ENCODE results near the gene LAPTM4A. TPM values are rescaled to one million over a fixed set of nuclear protein-coding genes. Genes with fewer than 3 reads are reported as not detected.
A peak's percentile ranks its signal among the peaks of the same experiment; 100 is the strongest.

The LAPTM4A gene
- total and polyA plus RNA-seq, 2 donors, result 47.6 to 168 TPM

DNA sequence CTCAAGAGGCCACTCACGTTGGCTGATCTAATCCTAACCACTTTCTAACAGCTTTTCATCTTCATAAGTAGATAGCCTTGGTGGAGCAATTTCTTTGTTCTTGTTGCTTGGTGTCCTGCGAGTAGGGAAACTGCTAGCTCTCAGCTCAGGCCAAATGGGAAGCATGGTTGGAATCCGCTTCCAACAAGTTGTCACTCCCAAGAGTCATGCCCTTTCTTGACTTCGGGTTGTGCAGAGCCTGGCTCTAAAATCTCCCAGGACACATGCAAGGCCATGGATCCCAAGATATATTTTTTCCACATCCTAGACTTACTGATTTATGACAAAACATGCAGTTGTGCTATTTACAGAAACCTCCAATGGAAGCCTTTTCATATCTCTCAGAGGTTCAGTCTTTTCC, 31.7 kb downstream of the LAPTM4A start:
- Histone ChIP-seq H3K27me3 (ENCODE audit: control insufficient read depth in 2 of 2, insufficient read depth in 1 of 2, low read length in 1 of 2) (peaks cover 0 to 3% of the 10 kb centered on the region in 2 donors), H3K27ac (ENCODE audit: low read depth in 1 of 2, low read length in 1 of 2) (no peak overlapping the region), H3K4me1 (ENCODE audit: control insufficient read depth in 2 of 2, insufficient read depth in 2 of 2, low read length in 2 of 2) (no peaks in the 10 kb centered on the region), H3K4me3 (ENCODE audit: low read length in 2 of 2) (no peak overlapping the region), H3K36me3 (ENCODE audit: control insufficient read depth in 2 of 2, insufficient read depth in 2 of 2, low read length in 1 of 2) (no peaks in the 10 kb centered on the region), H3K9me3 (ENCODE audit: control insufficient read depth in 2 of 2, insufficient read depth in 1 of 2, low read length in 1 of 2) (peaks cover 2 to 9% of the 10 kb centered on the region in 2 donors)
- 97% methylated on average over 4 of the region's 4 CpGs for WGBS
- no peak for DNase-seq (ENCODE audit: low read depth in 6 of 9, low spot score in 9 of 9)

DNA sequence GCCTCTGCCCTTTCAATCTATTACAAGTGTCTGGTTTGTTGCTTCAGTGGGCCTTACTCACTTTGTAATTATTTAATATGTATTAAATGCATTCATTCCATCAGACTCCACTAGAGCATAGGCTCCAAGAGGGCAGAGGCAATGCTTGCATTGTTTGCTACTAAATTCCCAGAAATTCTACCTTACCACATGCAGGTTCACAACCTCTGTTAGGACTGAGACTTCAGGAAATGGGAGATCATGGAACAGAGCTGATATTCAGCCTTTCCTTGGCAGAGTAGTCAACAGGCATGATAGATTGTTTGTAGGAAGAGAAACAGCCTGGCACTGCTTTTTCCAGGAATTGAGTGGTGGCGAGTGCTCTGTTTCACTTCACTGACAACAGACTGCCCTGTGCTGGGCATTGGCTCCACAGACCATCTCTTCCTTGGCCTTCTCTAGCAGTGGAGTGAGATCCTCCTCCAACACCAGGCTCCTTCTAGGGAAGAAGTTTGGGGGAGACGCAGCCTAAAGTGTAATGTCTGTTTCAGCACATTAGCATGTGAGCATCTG, 32.8 kb downstream of the LAPTM4A start:
- peaks cover 2 to 9% of the 10 kb centered on the region in 2 donors for H3K9me3 ChIP-seq (ENCODE audit: control insufficient read depth in 2 of 2, insufficient read depth in 1 of 2, low read length in 1 of 2)
- no peaks in the 10 kb centered on the region for H3K36me3 ChIP-seq (ENCODE audit: control insufficient read depth in 2 of 2, insufficient read depth in 2 of 2, low read length in 1 of 2)
- H3K4me1 ChIP-seq (ENCODE audit: control insufficient read depth in 2 of 2, insufficient read depth in 2 of 2, low read length in 2 of 2), result no peaks in the 10 kb centered on the region
- DNase-seq (ENCODE audit: low read depth in 6 of 9, low spot score in 9 of 9), result no peak
- peaks cover 4 to 13% of the 10 kb centered on the region in 2 donors for H3K27me3 ChIP-seq (ENCODE audit: control insufficient read depth in 2 of 2, insufficient read depth in 1 of 2, low read length in 1 of 2)
- no peak overlapping the region for H3K27ac ChIP-seq (ENCODE audit: low read depth in 1 of 2, low read length in 1 of 2)
- over 99% methylated on average over 2 of the region's 2 CpGs for WGBS
- no peak overlapping the region for H3K4me3 ChIP-seq (ENCODE audit: low read length in 2 of 2)

DNA sequence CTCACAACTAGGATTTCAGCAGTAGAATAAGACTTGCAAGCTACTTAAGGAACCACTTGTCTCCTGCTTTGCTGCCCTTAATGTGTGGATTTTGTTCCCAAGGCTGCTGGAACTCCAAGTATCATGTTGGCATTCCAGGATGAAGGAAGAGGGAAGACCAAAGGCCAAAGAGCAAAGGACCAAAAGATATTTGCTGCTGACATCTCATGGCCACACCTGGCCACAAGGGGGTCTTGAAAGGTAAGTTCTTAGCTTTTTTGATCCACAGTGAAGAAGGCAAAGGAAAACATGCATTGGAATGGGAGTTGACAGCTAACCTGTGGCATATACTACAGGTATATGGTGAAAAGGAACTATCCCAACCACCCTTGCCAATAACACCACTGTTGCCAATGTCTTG, 35.1 kb downstream of the LAPTM4A start:
- peaks cover 4 to 10% of the 10 kb centered on the region in 2 donors for H3K4me1 ChIP-seq (ENCODE audit: control insufficient read depth in 2 of 2, insufficient read depth in 2 of 2, low read length in 2 of 2)

DNA sequence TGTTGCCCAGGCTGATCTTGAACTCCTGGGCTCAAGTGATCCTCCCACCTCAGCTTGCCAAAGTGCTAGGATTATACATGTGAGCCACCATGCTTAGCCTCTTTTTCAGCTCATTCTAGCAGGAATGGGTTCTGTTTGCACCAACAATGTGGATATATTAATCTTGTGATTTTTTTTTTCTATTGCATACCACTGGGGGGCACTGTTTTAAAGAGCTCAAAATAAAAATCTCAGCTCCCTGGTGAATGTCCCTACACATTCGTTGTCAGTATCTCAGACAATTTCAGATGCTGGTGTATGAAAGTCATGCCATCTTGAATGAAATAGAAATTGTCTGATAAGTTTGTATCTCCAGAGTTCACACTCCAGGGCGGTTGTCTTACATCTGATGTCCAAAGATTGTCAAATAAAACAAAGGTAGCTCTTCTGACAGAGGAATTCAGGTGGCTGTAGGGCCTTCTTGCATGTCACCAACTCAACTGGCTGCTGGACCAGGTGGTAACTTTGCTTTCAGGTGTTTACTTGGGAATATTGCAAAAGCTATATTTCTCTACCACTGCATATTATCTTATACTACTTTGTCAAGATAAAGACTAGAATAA, 35.8 kb downstream of the LAPTM4A start:
- no peaks in the 10 kb centered on the region for H3K36me3 ChIP-seq (ENCODE audit: control insufficient read depth in 2 of 2, insufficient read depth in 2 of 2, low read length in 1 of 2)
- DNase-seq (ENCODE audit: low read depth in 6 of 9, low spot score in 9 of 9), result peak in 7 of 9 donors; percentile 4 to 51 (median 20)
- no peak overlapping the region for H3K4me3 ChIP-seq (ENCODE audit: low read length in 2 of 2)
- H3K27ac ChIP-seq (ENCODE audit: low read depth in 1 of 2, low read length in 1 of 2), result no peak overlapping the region
- peaks cover 4 to 10% of the 10 kb centered on the region in 2 donors for H3K4me1 ChIP-seq (ENCODE audit: control insufficient read depth in 2 of 2, insufficient read depth in 2 of 2, low read length in 2 of 2)
- H3K9me3 ChIP-seq (ENCODE audit: control insufficient read depth in 2 of 2, insufficient read depth in 1 of 2, low read length in 1 of 2), result peaks cover 0 to 2% of the 10 kb centered on the region in 2 donors
- 25% methylated on average over 2 of the region's 2 CpGs for WGBS
- peaks cover 32 to 44% of the 10 kb centered on the region in 2 donors for H3K27me3 ChIP-seq (ENCODE audit: control insufficient read depth in 2 of 2, insufficient read depth in 1 of 2, low read length in 1 of 2)

More for the DNA sequence above, 35.1 kb downstream of the LAPTM4A start:
- no peak for DNase-seq (ENCODE audit: low read depth in 6 of 9, low spot score in 9 of 9)
- Histone ChIP-seq H3K27me3 (ENCODE audit: control insufficient read depth in 2 of 2, insufficient read depth in 1 of 2, low read length in 1 of 2) (peaks cover 26 to 36% of the 10 kb centered on the region in 2 donors), H3K36me3 (ENCODE audit: control insufficient read depth in 2 of 2, insufficient read depth in 2 of 2, low read length in 1 of 2) (no peaks in the 10 kb centered on the region), H3K27ac (ENCODE audit: low read depth in 1 of 2, low read length in 1 of 2) (no peak overlapping the region), H3K9me3 (ENCODE audit: control insufficient read depth in 2 of 2, insufficient read depth in 1 of 2, low read length in 1 of 2) (peaks cover 0 to 10% of the 10 kb centered on the region in 2 donors), H3K4me3 (ENCODE audit: low read length in 2 of 2) (no peak overlapping the region)

DNA sequence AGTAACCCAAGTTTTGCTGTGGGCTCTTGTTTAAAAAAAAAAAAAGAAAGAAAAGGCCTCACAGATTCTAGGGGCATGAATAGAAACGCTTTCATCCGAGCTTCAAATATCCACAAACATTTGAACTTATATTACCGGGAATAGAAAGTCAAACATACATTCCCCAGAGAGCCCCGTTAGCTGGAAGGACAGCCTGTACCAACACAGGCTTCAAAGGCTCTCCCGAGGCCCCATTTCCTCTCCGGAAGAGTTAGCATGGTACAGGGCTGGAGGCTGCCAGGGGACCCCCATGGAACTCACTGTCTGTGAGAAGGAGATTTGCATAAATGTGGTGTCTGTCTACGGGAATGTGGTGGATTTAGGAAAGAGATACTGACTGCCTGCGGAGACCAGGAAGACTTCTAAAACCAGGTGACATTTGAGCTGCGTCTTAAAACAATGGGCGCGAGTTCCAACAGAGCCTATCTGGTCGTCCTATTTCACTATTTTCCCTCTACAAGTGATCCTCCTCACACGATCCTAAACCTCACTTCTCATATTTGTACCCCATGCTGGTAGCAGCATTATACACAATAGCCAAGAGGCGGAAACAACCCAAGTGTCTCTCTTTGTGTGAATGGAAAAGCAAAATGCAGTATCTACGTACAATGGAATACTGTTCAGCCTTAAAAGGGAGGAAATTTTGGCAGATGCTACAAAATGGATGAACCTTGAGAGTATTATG, 38.1 kb downstream of the LAPTM4A start:
- 43% methylated on average over 15 of the region's 15 CpGs for WGBS
- no peak for DNase-seq (ENCODE audit: low read depth in 6 of 9, low spot score in 9 of 9)
- Histone ChIP-seq H3K27me3 (ENCODE audit: control insufficient read depth in 2 of 2, insufficient read depth in 1 of 2, low read length in 1 of 2) (peaks cover 36 to 59% of the 10 kb centered on the region in 2 donors), H3K9me3 (ENCODE audit: control insufficient read depth in 2 of 2, insufficient read depth in 1 of 2, low read length in 1 of 2) (peaks cover 0 to 2% of the 10 kb centered on the region in 2 donors), H3K4me3 (ENCODE audit: low read length in 2 of 2) (no peak overlapping the region), H3K36me3 (ENCODE audit: control insufficient read depth in 2 of 2, insufficient read depth in 2 of 2, low read length in 1 of 2) (no peaks in the 10 kb centered on the region), H3K27ac (ENCODE audit: low read depth in 1 of 2, low read length in 1 of 2) (no peak overlapping the region), H3K4me1 (ENCODE audit: control insufficient read depth in 2 of 2, insufficient read depth in 2 of 2, low read length in 2 of 2) (peaks cover 4 to 10% of the 10 kb centered on the region in 2 donors)

DNA sequence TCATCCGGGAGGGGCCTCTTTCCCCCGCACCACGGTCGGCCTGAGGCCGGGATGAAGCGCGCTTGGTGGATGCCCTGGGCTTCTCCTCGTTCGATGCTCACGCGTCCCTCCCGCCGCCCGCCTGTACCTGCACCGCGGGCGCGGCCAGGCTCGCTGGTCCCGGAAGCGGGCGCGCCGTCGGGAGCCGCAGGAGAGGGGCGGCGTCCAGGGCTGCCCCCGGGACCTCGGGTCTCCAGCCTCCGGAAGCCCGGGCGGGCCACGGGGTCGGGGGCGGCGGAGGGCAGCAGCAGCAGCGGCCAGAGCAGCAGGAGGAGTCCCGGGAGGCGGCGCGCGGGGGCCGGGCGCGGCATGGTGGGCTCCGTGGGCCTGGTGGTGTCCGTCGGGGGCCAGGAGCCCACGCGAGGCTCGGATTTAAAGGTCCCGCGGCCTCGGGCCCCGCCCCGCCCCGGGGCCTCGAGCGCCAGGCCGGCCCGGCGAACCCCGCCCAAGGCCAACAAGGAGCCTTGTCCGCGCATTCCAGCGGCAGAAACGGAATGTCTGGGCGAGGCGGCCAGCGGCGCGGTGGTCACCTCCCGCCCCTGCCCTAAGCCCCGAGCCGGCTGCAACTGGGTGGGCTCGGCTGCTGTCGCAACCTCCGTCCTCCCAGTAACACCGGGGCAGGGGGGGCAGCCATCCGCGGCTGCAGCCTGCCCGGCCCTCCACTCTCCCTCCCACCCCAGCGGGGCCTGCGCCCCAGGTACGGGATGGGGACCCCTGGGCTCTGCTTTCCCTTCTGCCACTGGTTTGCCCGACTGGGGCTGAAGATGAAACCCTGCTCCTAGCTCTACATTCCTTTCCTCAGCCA, 38.9 kb downstream of the LAPTM4A start, which contains the start of gene MATN3:
Gene MATN3, minus strand, starts transcription at position 387 of the 844 bp plus-strand sequence. Its CDS starts 37 bp downstream, at position 350.
- peaks cover 4 to 10% of the 10 kb centered on the region in 2 donors for H3K4me1 ChIP-seq (ENCODE audit: control insufficient read depth in 2 of 2, insufficient read depth in 2 of 2, low read length in 2 of 2)
- no peak for DNase-seq (ENCODE audit: low read depth in 6 of 9, low spot score in 9 of 9)
- 2% methylated on average over 87 of the region's 87 CpGs for WGBS
- H3K4me3 ChIP-seq (ENCODE audit: low read length in 2 of 2), result peak within 1 kb of the TSS in 1 of 2 donors; percentile 39
- H3K9me3 ChIP-seq (ENCODE audit: control insufficient read depth in 2 of 2, insufficient read depth in 1 of 2, low read length in 1 of 2), result peaks cover 0 to 2% of the 10 kb centered on the region in 2 donors
- no peak within 1 kb of the TSS for H3K27ac ChIP-seq (ENCODE audit: low read depth in 1 of 2, low read length in 1 of 2)
- H3K36me3 ChIP-seq (ENCODE audit: control insufficient read depth in 2 of 2, insufficient read depth in 2 of 2, low read length in 1 of 2), result no peaks in the 10 kb centered on the region
- peaks cover 36 to 62% of the 10 kb centered on the region in 2 donors for H3K27me3 ChIP-seq (ENCODE audit: control insufficient read depth in 2 of 2, insufficient read depth in 1 of 2, low read length in 1 of 2)

DNA sequence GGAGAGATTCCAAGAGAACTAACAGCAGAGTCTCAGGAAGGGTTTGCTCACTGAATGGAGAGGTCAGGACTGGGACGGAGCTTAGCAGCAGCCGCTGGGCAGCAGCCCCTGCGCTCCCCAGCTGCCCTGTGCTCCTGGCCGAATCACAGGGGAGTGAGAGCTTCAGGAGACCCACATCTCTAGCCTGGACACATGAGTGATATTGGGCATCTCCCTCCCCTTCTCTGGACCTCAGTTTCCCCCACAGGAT, 39.5 kb downstream of the LAPTM4A start:
- peaks cover 36 to 62% of the 10 kb centered on the region in 2 donors for H3K27me3 ChIP-seq (ENCODE audit: control insufficient read depth in 2 of 2, insufficient read depth in 1 of 2, low read length in 1 of 2)
- no peaks in the 10 kb centered on the region for H3K36me3 ChIP-seq (ENCODE audit: control insufficient read depth in 2 of 2, insufficient read depth in 2 of 2, low read length in 1 of 2)
- H3K4me3 ChIP-seq (ENCODE audit: low read length in 2 of 2), result no peak overlapping the region
- no peak overlapping the region for H3K27ac ChIP-seq (ENCODE audit: low read depth in 1 of 2, low read length in 1 of 2)
- DNase-seq (ENCODE audit: low read depth in 6 of 9, low spot score in 9 of 9), result no peak
- WGBS, result 37% methylated on average over 4 of the region's 4 CpGs
- H3K4me1 ChIP-seq (ENCODE audit: control insufficient read depth in 2 of 2, insufficient read depth in 2 of 2, low read length in 2 of 2), result peaks cover 4 to 10% of the 10 kb centered on the region in 2 donors
- H3K9me3 ChIP-seq (ENCODE audit: control insufficient read depth in 2 of 2, insufficient read depth in 1 of 2, low read length in 1 of 2), result peaks cover 0 to 2% of the 10 kb centered on the region in 2 donors

DNA sequence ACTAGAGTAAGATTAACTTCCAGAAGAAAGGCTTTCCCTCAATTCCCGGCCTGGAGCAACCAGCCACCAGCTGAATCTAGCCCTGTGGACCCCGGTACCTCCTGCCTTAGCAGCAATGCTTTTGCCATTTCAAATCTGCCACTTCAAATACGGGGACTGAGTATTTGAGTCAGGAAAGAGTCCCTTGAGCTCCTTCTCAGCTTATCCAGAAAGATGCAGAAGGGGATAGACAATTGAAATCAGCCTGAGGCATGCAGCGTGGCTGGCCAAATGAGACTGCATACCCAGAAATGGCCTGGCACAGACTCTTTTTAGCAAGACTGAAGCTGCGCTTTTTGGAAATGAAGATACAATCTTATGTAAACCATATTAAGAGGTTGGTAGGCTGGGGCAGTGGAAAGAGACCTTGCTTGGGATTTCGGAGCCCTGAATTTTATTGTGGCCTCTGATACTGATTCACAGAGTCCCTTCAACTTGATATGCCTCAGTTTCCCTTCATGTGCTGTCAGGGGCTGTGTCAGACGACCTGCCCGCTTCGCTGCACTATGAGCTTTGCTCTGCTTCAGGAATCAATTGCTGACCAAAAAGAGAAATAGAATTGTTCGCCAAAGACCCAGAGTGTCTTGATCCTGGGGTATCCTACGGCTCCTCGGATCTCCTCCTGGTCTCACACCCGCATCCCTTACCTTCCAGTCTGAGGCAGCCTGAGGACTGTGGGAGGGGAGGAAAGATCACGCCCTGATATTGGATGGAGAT, 40.0 kb downstream of the LAPTM4A start:
- WGBS, result 91% methylated on average over 14 of the region's 14 CpGs
- no peak overlapping the region for H3K4me3 ChIP-seq (ENCODE audit: low read length in 2 of 2)

More for the DNA sequence above, 40.0 kb downstream of the LAPTM4A start:
- Histone ChIP-seq H3K4me1 (ENCODE audit: control insufficient read depth in 2 of 2, insufficient read depth in 2 of 2, low read length in 2 of 2) (peaks cover 4 to 10% of the 10 kb centered on the region in 2 donors), H3K27ac (ENCODE audit: low read depth in 1 of 2, low read length in 1 of 2) (no peak overlapping the region), H3K36me3 (ENCODE audit: control insufficient read depth in 2 of 2, insufficient read depth in 2 of 2, low read length in 1 of 2) (no peaks in the 10 kb centered on the region), H3K9me3 (ENCODE audit: control insufficient read depth in 2 of 2, insufficient read depth in 1 of 2, low read length in 1 of 2) (peaks cover 0 to 2% of the 10 kb centered on the region in 2 donors), H3K27me3 (ENCODE audit: control insufficient read depth in 2 of 2, insufficient read depth in 1 of 2, low read length in 1 of 2) (peaks cover 36 to 62% of the 10 kb centered on the region in 2 donors)
- DNase-seq (ENCODE audit: low read depth in 6 of 9, low spot score in 9 of 9), result no peak
